ENCODE results near the gene RAVER1.
A peak's percentile ranks its signal among the peaks of the same experiment; 100 is the strongest.

RAVER1 gene

GRCh38 chr19:10269333-10270179 is 63.8 kb downstream of the RAVER1 start:
- DNase-seq = peak in 1 of 2 experiments; percentile 69

- DNase-seq = no peak
Measured at GRCh38 chr19:10268071-10268470, 65.3 kb downstream of the RAVER1 start.

- DNase-seq = no peak
Measured at GRCh38 chr19:10266706-10267105, 66.6 kb downstream of the RAVER1 start.
